K562 (cell line): ENCODE measurements around the gene PLA1A. TPM values are rescaled to one million over a fixed set of nuclear protein-coding genes. Genes with fewer than 3 reads are reported as not detected.

Experiments
- ATAC-seq: fragments of 200-7000 bp; cut with Tn5 transposase; 3 replicates; pipeline ENCODE4 v1.9.1; 2020; ENCODE audit warnings: moderate library complexity
- BruUV-seq: library from RNA; stranded (reverse); fragments of 400-500 nt; replicated peaks from 2 replicates; lab custom pipeline; 2021; lab: Mats Ljungman, UMichigan
- CTCF ChIA-PET: fragments of 300-600 bp; formaldehyde crosslinking; extraction: SDS; loops from one replicate; lab custom pipeline; 2021; ENCODE audit warnings: low intra/inter-chr PET ratio; lab: Yijun Ruan, JAX
- POLR2A ChIA-PET: fragments of 300-600, 350-650 bp; sonication (Branson Sonifier 250); formaldehyde crosslinking; extraction: SDS; loops from one replicate; lab custom pipeline; 2021; ENCODE audit warnings: antibody characterized with exemption, inconsistent platforms; lab: Yijun Ruan, JAX
- DNase-seq, 4 experiments: peaks; one replicate each; pipeline versions ENCODE4 v3.0.0 to v3.0.0-alpha.2; 2011 to 2018; ENCODE audit warnings: low spot score in 3 of 4, mixed read lengths in 3 of 4; ENCODE audit errors: extremely low read depth in 1 of 4
- FAIRE-seq: peaks from 2 replicates; lab custom pipeline; 2011; peaks lifted over from hg19 to GRCh38; lab: Jason Lieb, UNC
- H2AFZ ChIP-seq: 2 replicates; pipeline ENCODE4 v1.6.0; 2011; ENCODE audit warnings: low read depth, low read length, control low read depth, inconsistent platforms
- H3K27ac ChIP-seq: fragments of 200-600 bp; 3 replicates; pipeline ENCODE4 v1.8.0; 2011; ENCODE audit warnings: low read depth, mild to moderate bottlenecking, control low read depth, inconsistent platforms, low read length, moderate library complexity, mixed read lengths; ENCODE audit errors: extremely low read depth
- H3K27me3 ChIP-seq, 2 experiments: fragments of 300-600 bp in 1 of 2; 2 replicates in 1 of 2; 3 replicates in 1 of 2; pipeline versions ENCODE4 v1.6.0 to v1.8.0; 2011; ENCODE audit warnings: inconsistent platforms in 2 of 2, low read length in 2 of 2, mild to moderate bottlenecking in 1 of 2, mixed read lengths in 1 of 2, moderate library complexity in 1 of 2; ENCODE audit not compliant: control insufficient read depth in 2 of 2, insufficient read depth in 2 of 2
- H3K36me3 ChIP-seq: fragments of 300-600 bp; 3 replicates; pipeline ENCODE4 v1.8.0; 2011; ENCODE audit warnings: mild to moderate bottlenecking, low read length, inconsistent platforms; ENCODE audit not compliant: control insufficient read depth, insufficient read depth
- H3K4me1 ChIP-seq, 2 experiments: fragments of 200-600 bp in 1 of 2; replicated peaks in 1 of 2; 2 replicates in 1 of 2; 3 replicates in 1 of 2; pipeline versions ENCODE4 v1.5.1 to v1.8.0; 2011; ENCODE audit warnings: inconsistent platforms in 2 of 2, low read length in 2 of 2, mild to moderate bottlenecking in 1 of 2, mixed read lengths in 1 of 2, moderate library complexity in 1 of 2; ENCODE audit not compliant: control insufficient read depth in 2 of 2, insufficient read depth in 2 of 2
- H3K4me2 ChIP-seq: 2 replicates; pipeline ENCODE4 v1.6.1; 2011; ENCODE audit warnings: low read length, control low read depth, inconsistent platforms, mixed read lengths; ENCODE audit not compliant: insufficient read depth
- H3K4me3 ChIP-seq: fragments of 200-600 bp; sonication (generic), shearing (Covaris generic); 2 replicates; pipeline ENCODE4 v1.5.1; 2016; ENCODE audit warnings: control low read depth, inconsistent platforms
- H3K79me2 ChIP-seq: fragments of 200-600 bp; 3 replicates; pipeline ENCODE4 v1.8.0; 2011; ENCODE audit warnings: low read length, inconsistent platforms; ENCODE audit not compliant: control insufficient read depth, insufficient read depth
- H3K9ac ChIP-seq, 2 experiments: 2 replicates each; pipeline versions ENCODE4 v1.6.0 to v1.6.1; 2011; ENCODE audit warnings: low read depth in 2 of 2, low read length in 2 of 2, control low read depth in 1 of 2, inconsistent platforms in 1 of 2, mild to moderate bottlenecking in 1 of 2, mixed read lengths in 1 of 2; ENCODE audit not compliant: insufficient read depth in 1 of 2
- H3K9me1 ChIP-seq: one replicate; pipeline ENCODE4 v1.6.0; 2011; ENCODE audit warnings: inconsistent platforms, mild to moderate bottlenecking, low read length, moderate library complexity; ENCODE audit not compliant: control insufficient read depth, insufficient read depth
- H3K9me3 ChIP-seq: replicated peaks from 2 replicates; pipeline ENCODE4 v1.5.1; 2011; ENCODE audit warnings: low read depth, low read length, inconsistent platforms; ENCODE audit not compliant: control insufficient read depth, insufficient read depth
- H4K20me1 ChIP-seq: replicated peaks from 2 replicates; pipeline ENCODE4 v1.6.1; 2011; ENCODE audit warnings: low read length, inconsistent platforms, mixed read lengths; ENCODE audit not compliant: control insufficient read depth, insufficient read depth
- FOSL1 ChIP-seq: fragments of 200-800 bp; sonication (Bioruptor generic); conservative IDR thresholded peaks from 2 replicates; pipeline ENCODE4 v1.6.1; 2016; ENCODE audit warnings: missing genetic modification characterization, missing compliant biosample characterization
- JUND ChIP-seq, 2 experiments: IDR thresholded peaks; 2 replicates in 1 of 2; 3 replicates in 1 of 2; pipeline ENCODE4 v1.6.1; 2011; ENCODE audit warnings: borderline replicate concordance in 2 of 2, low read depth in 2 of 2, low read length in 2 of 2, improper control_type of control experiment in 1 of 2, missing biosample characterization in 1 of 2, missing genetic modification characterization in 1 of 2, missing genetic modification reagents in 1 of 2
- ZNF561 ChIP-seq: fragments of 450-650 bp; formaldehyde crosslinking; conservative IDR thresholded peaks from 2 replicates; pipeline ENCODE4 v1.4.0; 2020; ENCODE audit warnings: mild to moderate bottlenecking, moderate library complexity
- WGBS: fragments of 100-300 bp; shearing (Covaris generic); methylation state at CpG from one replicate; pipeline ENCODE4 v1.1.6; 2016; ENCODE audit warnings: low coverage, mixed read lengths; ENCODE audit not compliant: insufficient coverage; ENCODE audit errors: missing lambda C conversion rate; 5-methylcytosine and 5-hydroxymethylcytosine counted together
- in situ Hi-C: fragments of 300-500 bp; cut with MboI; formaldehyde crosslinking; loops from 4 replicates; pipeline ENCODE4 v1.15.0; 2018; ENCODE audit warnings: inconsistent platforms, mixed read lengths
- intact Hi-C: fragments of 100-400 bp; cut with micrococcal nuclease; formaldehyde crosslinking; loops from 2 replicates; pipeline ENCODE4 v1.14.2; 2022
- polyA plus RNA-seq, 8 experiments: library from polyadenylated mRNA; depleted of rRNA in 4 of 8; stranded (reverse) in 5 of 8; unstranded in 3 of 8; fragments of >200 nt; fragmentation: Nextera tagmentation in 2 of 8; fragmentation: Illumina TruSeq in 1 of 8; extraction: Ambion mirVana in 2 of 8; extraction: Trizol in 1 of 8; gene quantifications; 2 replicates each; pipeline versions ENCODE4 v1.2.1 to v1.2.3, GENCODE V29; 2011 to 2014; ENCODE audit warnings: inconsistent platforms in 1 of 8, missing spikeins in 1 of 8
- total RNA-seq, 7 experiments: library from RNA; depleted of rRNA in 6 of 7; stranded (reverse); fragments of >200 nt in 6 of 7; fragmentation: Illumina TruSeq in 2 of 7; extraction: Trizol in 2 of 7; gene quantifications; 2 replicates each; pipeline versions ENCODE4 v1.2.1 to v1.2.3, GENCODE V29; 2011 to 2021; ENCODE audit warnings: low replicate concordance in 1 of 7
- TF ChIP-seq, protein P1 (sequence below): fragments of 250-450 bp; sonication (Bioruptor Pico); IDR thresholded peaks from 2 replicates; pipeline ENCODE4 v1.4.0; 2020
- TF ChIP-seq, protein P2 (sequence below): fragments of 250-450 bp; sonication (Bioruptor Pico); IDR thresholded peaks from 2 replicates; pipeline ENCODE4 v1.8.0; 2021; ENCODE audit warnings: borderline replicate concordance, mild to moderate bottlenecking, moderate library complexity; ENCODE audit not compliant: poor library complexity, severe bottlenecking
- TF ChIP-seq, protein P3 (sequence below), 2 experiments: fragments of 450-650 bp in 1 of 2; sonication (generic) in 1 of 2; formaldehyde crosslinking in 1 of 2; IDR thresholded peaks in 1 of 2; conservative IDR thresholded peaks in 1 of 2; 2 replicates each; pipeline versions ENCODE4 v1.6.1 to v1.8.1; 2016 to 2023; ENCODE audit warnings: mild to moderate bottlenecking in 2 of 2, moderate library complexity in 2 of 2, inconsistent platforms in 1 of 2, missing genetic modification reagents in 1 of 2
- TF ChIP-seq, protein P4 (sequence below): IDR thresholded peaks from 2 replicates; pipeline ENCODE4 v1.6.1; 2014; ENCODE audit warnings: antibody characterized with exemption

PLA1A gene
- total and polyA plus RNA-seq, 9 of the 15 experiments (the other 6 are each of a cell fraction or from before 2014, with no cell fraction given): not detected

DNA sequence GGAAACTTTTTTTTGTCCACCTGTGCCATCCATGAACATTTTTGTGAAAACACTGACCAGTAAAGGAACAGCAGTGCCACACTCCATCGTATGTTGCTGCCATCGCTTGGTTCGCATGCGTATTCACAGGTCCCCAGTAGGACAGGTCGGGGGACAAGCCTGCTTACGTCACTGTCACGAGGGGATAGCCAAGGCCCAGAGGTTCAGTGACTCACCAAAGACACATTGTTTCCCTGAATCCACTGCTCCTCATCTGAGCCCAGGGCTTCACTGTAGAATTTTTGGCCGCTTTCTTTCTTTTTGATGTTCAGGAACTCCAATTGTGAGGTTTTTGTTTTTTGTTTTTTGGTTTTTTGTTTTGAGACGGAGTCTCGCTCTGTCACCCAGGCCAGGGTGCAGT, 12.5 kb upstream of the PLA1A start:
- Histone ChIP-seq H2AFZ (no peak overlapping the region), H3K4me1 (peaks cover 0 to 3% of the 10 kb centered on the region in 2 experiments; a peak in 2 of 5 replicates), H3K27me3 (no peaks in the 10 kb centered on the region; a peak in 1 of 5 replicates), H3K9me3 (no peaks in the 10 kb centered on the region), H3K9ac (peak overlapping the region in 1 of 2 experiments; percentile 52; a peak in 1 of 4 replicates), H3K4me3 (no peak overlapping the region), H3K27ac (no peak overlapping the region), H4K20me1 (no peaks in the 10 kb centered on the region), H3K4me2 (no peak overlapping the region), H3K9me1 (no peaks in the 10 kb centered on the region), H3K79me2 (no peaks in the 10 kb centered on the region), H3K36me3 (no peaks in the 10 kb centered on the region)
- FAIRE-seq: no peak
- CTCF ChIA-PET: no interaction called here
- intact Hi-C loops: no loop called here
- in situ Hi-C loops: no loop called here
- POLR2A ChIA-PET: interaction anchor here (0.6 to 1.2 kb wide), 3 partner anchors 26 to 73 kb away, joined by 3 read pairs; no protein-coding TSS in a partner anchor
- 58% methylated on average over 10 of the region's 10 CpGs for WGBS
- no peak for DNase-seq
- BruUV-seq: no TSS peak
- ATAC-seq: no peak
- TF ChIP-seq, protein P1, sequence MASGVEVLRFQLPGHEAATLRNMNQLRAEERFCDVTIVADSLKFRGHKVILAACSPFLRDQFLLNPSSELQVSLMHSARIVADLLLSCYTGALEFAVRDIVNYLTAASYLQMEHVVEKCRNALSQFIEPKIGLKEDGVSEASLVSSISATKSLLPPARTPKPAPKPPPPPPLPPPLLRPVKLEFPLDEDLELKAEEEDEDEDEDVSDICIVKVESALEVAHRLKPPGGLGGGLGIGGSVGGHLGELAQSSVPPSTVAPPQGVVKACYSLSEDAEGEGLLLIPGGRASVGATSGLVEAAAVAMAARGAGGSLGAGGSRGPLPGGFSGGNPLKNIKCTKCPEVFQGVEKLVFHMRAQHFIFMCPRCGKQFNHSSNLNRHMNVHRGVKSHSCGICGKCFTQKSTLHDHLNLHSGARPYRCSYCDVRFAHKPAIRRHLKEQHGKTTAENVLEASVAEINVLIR: no peak
- TF ChIP-seq, protein P2, sequence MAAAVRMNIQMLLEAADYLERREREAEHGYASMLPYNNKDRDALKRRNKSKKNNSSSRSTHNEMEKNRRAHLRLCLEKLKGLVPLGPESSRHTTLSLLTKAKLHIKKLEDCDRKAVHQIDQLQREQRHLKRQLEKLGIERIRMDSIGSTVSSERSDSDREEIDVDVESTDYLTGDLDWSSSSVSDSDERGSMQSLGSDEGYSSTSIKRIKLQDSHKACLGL (CRISPR knock-in tag): no peak
- TF ChIP-seq, protein P3, sequence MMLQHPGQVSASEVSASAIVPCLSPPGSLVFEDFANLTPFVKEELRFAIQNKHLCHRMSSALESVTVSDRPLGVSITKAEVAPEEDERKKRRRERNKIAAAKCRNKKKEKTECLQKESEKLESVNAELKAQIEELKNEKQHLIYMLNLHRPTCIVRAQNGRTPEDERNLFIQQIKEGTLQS (IDR thresholded peaks at IDR 0.05): peak; percentile 44; the same call in 1 of the 2 replicates
- TF ChIP-seq, protein P3 (CRISPR knock-in tag; conservative IDR thresholded peaks at IDR 0.05): no peak
- TF ChIP-seq FOSL1 (tag): peak; percentile 25; the same call in 1 of the 2 replicates
- TF ChIP-seq, protein P4, sequence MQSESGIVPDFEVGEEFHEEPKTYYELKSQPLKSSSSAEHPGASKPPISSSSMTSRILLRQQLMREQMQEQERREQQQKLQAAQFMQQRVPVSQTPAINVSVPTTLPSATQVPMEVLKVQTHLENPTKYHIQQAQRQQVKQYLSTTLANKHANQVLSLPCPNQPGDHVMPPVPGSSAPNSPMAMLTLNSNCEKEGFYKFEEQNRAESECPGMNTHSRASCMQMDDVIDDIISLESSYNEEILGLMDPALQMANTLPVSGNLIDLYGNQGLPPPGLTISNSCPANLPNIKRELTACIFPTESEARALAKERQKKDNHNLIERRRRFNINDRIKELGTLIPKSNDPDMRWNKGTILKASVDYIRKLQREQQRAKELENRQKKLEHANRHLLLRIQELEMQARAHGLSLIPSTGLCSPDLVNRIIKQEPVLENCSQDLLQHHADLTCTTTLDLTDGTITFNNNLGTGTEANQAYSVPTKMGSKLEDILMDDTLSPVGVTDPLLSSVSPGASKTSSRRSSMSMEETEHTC: no peak
- peak; percentile 27; the same call in 1 of the 2 replicates for TF ChIP-seq JUND (IDR thresholded peaks at IDR 0.05; ENCODE audit: borderline replicate concordance, low read depth, low read length)
- TF ChIP-seq JUND (tag; IDR thresholded peaks at IDR 0.05; ENCODE audit: borderline replicate concordance, low read depth, low read length): no peak
- TF ChIP-seq ZNF561 (CRISPR knock-in tag): no peak
